ENCODE measurements around the gene RPL19.
A peak's percentile ranks its signal among the peaks of the same experiment; 100 is the strongest.

The RPL19 gene

GRCh38 chr17:39198186-39198566 lies 1.9 kb upstream of the RPL19 start:
- no peak for ATAC-seq

GRCh38 chr17:39199820-39200069 lies 338 bp upstream of the RPL19 start:
- peak; percentile 59 to 64 for ATAC-seq

DNA sequence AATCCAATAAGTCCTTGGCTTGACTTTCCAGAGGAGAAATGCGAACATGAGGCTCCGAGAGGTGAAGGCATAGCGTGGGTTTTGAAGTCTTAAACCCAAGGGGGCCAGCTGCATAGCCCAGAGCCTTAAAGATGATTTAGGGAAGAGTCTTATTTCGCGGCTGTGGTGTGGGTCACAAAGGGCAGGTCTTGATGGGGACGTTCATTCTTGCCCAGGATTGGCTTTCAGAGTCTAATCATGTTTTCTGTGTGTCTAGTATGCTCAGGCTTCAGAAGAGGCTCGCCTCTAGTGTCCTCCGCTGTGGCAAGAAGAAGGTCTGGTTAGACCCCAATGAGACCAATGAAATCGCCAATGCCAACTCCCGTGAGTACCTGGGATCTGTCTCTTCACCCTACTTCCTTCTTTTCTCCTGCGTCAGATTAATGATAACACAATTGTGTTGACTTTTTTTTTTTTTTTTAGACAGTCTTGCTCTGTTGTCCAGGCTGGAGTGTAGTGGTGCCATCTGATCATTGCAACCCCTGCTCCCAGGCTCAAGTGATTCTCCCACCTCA lies 951 bp downstream of the RPL19 start:
- no peak for ATAC-seq

- ATAC-seq = no peak
These were observed 4.2 kb downstream of the RPL19 start for GRCh38 chr17:39204245-39204644.

DNA sequence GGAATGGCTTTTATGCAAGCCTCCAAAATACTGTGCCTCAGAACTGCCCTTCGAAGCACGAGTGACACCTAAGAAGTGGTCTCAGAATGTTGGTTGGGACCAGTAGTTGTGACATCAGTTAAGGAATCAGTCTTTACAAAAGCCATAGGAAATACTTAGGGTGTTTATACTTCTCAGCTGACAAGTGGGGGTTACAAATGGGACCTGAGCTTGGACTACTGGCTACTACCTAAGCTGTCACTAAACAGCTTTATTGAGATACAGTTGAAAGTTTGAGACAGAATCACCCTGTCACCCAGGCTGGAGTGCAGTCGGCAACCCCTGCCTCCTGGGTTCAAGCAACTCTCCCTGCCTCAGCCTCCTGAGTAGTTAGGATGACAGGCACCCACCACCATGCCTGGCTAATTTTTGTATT lies 5.0 kb downstream of the RPL19 start:
- ATAC-seq = no peak

DNA sequence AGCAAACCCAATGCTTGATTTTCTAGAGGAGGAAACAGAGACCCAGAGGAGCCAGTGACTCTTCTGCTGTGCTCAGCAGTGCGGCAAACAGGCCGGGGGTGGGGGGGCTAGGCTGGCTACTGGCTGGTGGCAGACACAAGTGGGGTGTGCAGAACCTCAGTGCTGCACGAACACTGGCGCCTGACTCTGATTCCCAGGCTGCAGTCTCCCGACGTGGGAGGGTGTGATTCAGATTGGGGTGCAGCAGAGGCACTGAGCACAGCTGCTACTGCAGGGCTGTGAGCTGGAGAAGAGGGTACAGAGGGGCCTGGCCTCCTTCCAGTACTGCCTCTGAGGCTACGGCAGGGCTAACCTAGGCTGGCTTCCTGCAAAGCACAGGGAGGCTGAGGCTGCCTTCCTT lies 8.1 kb downstream of the RPL19 start:
- ATAC-seq = no peak

DNA sequence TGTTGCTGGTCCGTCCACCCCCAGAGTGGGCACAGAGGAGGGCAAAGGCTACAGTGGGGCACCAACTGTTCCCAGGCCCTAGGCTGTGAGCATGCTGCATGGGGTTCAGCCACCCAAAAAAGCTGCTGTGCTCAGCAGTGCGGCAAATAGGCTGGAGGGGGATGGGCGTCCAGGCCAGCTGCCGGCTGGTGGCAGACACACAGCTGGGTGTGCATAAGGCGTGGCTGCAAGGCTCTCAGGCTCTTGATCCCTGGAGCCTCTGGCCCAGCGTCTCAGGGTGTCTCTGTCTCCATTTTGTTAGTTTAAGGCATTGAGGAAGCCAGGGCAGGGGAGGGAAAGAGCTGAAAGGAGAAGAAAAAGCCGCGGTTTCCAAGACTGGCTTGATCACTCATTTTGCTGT lies 8.8 kb downstream of the RPL19 start:
- no peak for ATAC-seq

DNA sequence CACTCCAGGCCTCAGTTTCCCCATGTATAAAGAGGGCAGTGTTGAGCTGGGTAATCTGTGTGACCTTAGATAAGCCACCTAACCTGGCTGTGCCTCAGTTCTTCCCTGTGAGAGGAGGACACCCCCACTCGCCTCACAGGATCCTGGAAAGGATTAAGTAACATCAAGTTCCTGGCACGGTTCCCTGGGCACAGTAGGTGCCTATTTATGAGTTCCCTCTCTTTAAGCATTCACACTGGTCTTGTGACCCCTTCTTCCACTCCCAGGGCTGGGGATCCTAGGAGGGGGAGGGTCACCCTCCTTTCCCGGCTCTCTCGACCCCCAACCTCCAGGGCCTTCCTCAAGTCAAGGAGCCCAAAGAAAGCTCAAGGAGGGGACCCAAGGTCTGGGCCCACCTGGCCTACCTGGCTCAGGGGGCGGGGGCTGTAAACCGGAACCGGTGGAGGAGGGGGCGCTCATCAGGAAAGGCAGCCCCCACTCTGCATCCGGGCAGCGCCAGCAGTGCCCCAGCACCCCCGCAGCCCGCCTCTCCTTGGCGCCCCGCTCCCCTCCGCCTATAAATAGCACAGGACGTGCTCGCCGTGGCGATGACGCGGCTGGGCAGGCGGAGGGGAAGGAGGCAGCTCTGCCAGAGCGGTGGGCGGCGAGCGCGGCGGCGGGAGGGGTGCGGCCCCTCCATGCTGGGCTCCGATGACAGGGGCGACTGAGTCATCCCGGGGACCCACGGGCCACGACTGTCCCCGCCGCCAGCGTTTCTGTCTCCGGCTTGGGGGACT lies 9.4 kb downstream of the RPL19 start:
- peak; percentile 80 to 85 for ATAC-seq

DNA sequence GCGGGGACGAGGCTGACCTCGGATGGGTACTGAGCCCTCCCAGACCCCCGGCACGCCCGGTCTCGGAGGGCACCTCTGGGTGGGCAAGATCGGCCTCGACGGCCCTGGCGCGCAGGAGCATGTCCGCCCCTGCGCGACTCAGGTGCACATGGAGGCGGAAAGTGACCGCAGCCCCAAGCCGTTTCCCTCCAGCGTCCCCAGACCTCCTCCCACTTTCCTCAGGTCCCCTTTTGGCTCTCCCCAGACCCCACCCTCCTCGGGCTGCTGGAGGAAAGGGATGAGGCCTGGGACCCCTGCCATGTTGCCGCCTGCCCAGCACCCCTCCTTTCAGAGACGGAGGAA lies 10.0 kb downstream of the RPL19 start:
- ATAC-seq = no peak

DNA sequence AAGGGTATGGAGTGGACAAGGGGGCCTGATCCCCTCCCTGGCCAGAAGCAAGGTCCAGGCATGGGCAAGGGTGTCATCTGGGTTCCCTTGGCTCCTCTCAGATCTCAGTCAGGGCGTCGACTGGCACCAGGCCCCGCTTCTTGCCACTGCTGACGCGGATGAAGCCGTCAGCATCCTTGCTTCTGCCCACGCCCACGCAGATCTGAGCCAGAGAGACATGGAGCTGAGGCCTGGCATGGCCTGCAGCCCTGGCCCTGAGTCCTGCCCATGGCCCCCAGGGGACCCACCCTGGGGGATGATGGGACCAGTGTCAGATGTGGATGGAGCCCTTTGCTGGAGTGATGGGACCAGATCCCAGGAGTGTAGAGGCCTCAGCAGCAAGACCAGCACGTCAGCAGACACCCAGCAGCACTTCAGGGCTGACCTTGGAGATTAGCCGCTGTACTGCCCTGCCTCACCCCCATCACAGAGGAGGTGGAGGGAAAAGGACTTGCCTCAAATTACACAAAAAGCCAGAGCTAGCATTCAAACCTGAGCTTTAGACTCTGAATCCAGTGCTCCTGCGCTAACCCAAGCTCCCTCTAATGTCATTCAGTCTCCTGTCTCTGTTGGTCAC lies 12.2 kb downstream of the RPL19 start:
- ATAC-seq = no peak

DNA sequence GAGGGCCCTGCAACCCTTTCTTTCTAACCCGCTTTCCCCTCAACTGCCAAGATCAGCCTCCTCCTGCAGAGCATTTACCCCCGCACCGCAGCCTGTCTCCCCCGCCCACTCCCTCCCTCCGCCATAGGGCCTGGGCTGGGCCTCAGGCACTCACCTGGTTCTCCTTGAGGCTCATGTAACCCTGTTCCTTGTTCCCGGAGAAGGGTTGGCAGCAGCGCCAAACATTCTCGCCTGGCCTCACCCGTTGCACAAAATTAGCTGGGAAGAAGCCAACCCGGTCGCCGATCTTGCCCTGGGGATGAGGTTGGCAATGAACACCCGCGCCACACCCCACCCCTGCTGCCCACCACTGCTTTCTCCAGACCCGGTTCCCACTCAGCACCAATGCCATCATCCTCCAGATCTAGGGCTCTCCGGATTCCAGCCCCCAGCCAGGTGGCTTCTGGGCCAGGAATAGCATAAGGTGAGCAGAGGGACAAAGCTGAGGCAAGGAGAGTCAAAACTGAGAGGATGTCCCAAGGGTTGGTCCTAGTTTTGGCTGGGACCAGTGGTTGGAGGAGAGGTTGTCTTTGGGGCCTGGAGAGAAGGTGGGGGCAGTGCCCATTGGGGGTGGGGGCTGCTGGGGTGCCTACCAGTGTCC lies 12.9 kb downstream of the RPL19 start:
- ATAC-seq = no peak

- no peak for ATAC-seq
These were observed 13.8 kb downstream of the RPL19 start for GRCh38 chr17:39213852-39214251.

DNA sequence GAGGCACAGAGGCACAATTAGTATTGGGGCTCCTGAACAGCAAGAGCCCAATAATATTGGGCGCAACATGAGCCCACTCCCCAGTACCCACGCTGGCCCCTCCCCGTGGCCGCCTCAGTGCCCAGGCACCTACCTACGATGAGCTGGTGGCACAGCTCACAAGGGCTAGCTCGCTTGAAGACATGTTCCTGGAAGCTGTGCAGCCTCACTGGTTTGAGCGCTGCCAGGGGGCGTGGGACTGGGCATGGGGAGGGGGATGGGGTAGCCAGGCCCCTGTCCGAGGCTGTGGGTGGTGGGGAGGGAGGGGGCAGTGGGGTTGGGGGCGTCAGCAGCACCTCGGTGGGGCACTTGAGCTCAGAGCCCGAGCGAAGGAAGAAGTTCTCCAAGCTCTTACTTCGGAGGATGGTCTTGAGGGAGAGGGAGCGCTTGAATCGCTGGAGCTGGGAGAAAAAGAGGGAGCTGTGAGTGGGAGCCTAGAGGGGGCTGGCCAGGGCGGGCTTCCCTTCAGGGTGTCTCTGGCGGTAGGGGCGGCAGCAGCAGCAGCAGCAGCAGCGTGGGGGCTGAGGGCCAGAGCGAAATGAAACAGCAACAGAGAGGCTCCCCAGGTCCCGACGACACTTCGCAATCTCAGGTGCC lies 17.8 kb downstream of the RPL19 start:
- no peak for ATAC-seq

DNA sequence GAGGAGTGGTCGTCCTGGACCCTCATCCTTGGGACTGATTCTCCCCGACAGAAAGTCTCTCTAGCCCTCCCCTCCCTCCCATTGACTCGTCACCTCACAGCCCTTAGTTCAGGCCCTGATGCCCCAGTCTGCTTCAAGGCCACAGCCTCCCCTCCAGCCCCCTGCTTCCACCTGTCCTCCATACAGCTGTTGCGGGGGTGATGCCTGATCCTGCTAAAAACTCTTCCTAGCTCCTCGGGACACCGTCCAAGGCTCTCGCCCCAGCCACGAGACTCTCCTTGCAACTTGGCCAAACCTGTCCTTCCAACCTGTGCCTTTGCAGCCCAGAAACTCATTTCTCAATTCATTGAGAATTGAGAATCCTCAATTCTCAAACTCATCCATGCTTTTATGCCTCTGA lies 18.8 kb downstream of the RPL19 start:
- ATAC-seq = no peak

- ATAC-seq = no peak
These were observed 19.6 kb downstream of the RPL19 start for GRCh38 chr17:39219647-39220154.

GRCh38 chr17:39221572-39221971 lies 21.5 kb downstream of the RPL19 start:
- no peak for ATAC-seq

- no peak for ATAC-seq
These were observed 22.1 kb downstream of the RPL19 start for GRCh38 chr17:39222151-39222550.

DNA sequence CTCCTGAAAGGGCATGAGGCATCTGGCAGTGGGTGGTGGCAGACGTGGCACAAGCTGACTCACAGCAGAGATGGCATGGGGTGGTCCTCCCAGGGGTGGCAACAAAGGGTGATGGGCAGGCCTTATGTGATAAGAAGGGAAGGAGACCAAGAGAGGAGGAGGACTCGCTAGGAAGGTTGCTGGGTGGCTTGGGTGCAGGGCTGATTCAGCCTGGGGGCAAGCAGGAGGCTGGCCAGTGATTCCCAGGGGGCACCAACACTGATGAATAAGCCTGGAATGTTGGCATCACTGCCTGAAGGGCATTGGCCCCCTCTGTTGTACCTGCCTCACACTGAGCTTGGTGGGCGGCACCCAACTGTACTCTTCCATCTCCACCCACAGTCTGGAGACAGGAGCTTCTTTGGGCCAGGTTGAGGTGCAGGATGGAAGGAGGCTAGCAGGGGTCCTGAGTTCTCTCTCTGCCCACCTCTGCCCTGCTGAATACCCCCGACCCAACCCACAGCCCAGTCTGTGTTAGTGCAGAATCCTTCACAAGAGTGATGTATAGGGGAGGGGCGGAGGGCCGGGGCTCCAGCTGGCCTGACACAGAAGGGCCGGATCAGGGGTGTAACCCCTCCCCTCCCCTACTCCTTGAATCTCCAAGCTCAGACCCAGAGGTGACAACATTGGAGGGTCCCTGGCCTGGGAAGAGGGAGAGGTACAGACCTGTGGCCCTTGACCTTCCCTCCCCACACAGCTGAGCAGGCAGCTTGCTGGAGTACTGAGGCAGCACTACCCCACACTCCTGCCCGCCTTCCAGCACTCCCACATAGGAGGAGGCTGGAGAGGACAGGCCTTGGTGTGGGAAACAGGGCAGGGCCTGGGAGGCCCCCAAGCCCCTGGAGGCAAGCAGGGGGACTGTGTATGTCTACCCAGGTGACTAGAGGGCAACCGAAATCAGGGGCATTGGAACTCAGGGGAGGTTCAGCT lies 23.1 kb downstream of the RPL19 start:
- ATAC-seq = no peak

DNA sequence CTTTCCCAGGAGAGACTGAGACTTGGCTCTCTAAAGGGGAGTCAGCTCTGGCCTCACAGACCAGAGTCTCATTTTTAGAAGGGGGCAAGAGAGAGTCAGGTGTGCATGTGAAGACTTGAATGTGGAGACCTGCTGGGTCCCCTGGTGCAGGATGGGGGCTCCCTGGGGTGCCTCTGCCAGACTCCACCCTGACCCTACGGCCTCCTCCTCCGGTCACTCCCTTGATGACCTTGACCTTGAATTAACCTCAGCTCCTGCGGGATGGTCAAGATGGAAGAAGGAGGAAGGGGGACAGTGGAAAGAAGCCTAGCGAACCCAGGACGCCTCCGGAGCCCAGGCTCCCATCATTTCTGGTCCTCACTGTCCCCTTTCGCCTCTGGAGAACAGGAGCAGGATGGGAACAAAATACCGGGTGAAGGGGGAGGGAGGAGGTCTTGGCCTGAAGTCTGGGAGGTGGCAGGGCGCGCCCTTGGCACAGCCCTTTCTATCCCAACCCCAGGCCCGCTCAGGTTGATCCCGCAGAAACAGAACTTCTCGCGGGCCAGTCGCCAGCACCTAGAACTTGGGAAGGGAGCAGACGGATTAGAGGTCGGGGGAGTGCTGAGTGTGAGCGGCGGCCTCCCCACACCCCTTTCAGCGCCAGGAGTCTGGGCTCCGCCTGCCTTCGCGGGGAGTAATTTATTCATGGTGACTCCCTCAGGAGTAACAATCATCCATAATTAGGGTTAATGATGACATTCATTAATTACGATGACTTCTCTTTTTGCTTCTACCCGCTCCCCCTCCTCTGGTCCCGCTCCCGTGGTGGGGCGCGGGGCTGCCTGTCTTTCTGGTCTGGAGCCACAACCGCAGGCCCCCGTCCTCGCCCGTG lies 24.1 kb downstream of the RPL19 start:
- ATAC-seq = no peak

DNA sequence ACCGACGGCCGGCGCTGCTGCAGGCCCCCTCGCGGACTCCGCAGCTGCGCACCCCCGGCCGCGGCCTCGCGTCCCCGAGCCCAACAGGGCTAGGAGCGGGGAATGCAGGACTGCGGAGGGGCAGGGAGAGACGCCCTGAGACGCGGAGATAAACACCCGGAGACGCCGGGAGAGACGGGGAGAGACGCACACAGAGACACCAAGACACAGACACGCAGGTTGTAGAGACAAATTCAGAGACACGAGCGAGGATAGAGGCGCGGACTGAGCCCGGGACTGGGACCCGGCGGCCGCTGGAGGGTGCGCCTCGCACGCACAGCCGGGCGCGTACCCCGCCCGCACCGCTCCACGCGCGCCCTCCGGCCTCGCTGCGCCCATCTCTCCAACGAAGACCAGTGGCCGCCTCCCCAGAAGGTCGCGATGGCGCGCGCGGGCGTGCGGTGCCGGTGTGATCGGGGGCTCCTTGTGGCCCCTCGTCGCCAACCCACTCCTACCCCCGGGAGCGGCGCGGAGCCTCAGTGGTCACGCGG lies 24.8 kb downstream of the RPL19 start:
- ATAC-seq = peak; percentile 14 to 24

Data from activated CD4-positive, CD25-positive, alpha-beta regulatory T cell treated with anti-CD3 and anti-CD28 coated beads, Interleukin-2, amount 50 U/mL, for 24 hours (primary cell).